ENCODE measurements around the gene MYBBP1A. TPM values are rescaled to one million over a fixed set of nuclear protein-coding genes. Genes with fewer than 3 reads are reported as not detected.

The MYBBP1A gene
- total and polyA plus RNA-seq, 4 donors, result 12.2 to 23.3 (median 20.0) TPM

DNA sequence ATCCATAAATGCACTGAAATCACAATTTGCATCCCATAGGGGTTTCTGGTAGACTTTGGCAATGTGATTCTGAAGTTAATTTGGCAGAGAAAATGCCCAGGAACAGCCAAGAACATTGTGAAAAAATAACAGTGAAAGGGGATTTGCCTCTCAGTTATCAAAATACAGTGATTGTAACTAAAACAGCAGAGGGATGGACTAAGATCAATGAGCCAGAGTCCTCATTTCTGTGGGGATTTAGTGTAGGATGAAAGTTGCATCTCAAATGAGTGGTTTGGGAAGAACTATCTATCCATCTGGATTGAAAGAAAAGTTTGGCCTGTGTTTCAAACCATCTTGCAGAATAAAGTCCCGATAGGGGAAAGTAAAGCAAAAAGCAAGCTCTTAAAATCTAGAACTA is 28.1 kb downstream of the MYBBP1A start:
- Histone ChIP-seq H3K4me3 (ENCODE audit: low read depth in 1 of 3, low read length in 3 of 3) (no peak overlapping the region), H3K9ac (ENCODE audit: low read depth in 1 of 2, low read length in 2 of 2) (no peak overlapping the region), H3K9me3 (ENCODE audit: control insufficient read depth in 4 of 4, low read length in 3 of 4) (no peaks in the 10 kb centered on the region), H3K4me1 (ENCODE audit: control insufficient read depth in 4 of 4, insufficient read depth in 4 of 4, low read length in 3 of 4) (peaks cover 0 to 3% (median 0%) of the 10 kb centered on the region in 4 donors), H3K27ac (ENCODE audit: low read depth in 1 of 2, low read length in 2 of 2) (no peak overlapping the region), H3K36me3 (ENCODE audit: control insufficient read depth in 4 of 4, insufficient read depth in 3 of 4, low read depth in 1 of 4, low read length in 3 of 4) (peaks cover 0 to 1% (median 0%) of the 10 kb centered on the region in 4 donors), H3K27me3 (ENCODE audit: control insufficient read depth in 4 of 4, insufficient read depth in 4 of 4, low read length in 3 of 4) (no peaks in the 10 kb centered on the region)
- DNase-seq (ENCODE audit: low spot score), result no peak
- WGBS, result 80% methylated on average over 1 of the region's 1 CpG
- TF ChIP-seq FOXA1 (IDR thresholded peaks at IDR 0.05), result no peak
- TF ChIP-seq, protein P1, sequence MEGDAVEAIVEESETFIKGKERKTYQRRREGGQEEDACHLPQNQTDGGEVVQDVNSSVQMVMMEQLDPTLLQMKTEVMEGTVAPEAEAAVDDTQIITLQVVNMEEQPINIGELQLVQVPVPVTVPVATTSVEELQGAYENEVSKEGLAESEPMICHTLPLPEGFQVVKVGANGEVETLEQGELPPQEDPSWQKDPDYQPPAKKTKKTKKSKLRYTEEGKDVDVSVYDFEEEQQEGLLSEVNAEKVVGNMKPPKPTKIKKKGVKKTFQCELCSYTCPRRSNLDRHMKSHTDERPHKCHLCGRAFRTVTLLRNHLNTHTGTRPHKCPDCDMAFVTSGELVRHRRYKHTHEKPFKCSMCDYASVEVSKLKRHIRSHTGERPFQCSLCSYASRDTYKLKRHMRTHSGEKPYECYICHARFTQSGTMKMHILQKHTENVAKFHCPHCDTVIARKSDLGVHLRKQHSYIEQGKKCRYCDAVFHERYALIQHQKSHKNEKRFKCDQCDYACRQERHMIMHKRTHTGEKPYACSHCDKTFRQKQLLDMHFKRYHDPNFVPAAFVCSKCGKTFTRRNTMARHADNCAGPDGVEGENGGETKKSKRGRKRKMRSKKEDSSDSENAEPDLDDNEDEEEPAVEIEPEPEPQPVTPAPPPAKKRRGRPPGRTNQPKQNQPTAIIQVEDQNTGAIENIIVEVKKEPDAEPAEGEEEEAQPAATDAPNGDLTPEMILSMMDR (IDR thresholded peaks at IDR 0.05; ENCODE audit: low read depth, low read length, missing input control), result no peak
- TF ChIP-seq TAF1 (conservative IDR thresholded peaks at IDR 0.05), result no peak
- TF ChIP-seq RXRA (IDR thresholded peaks at IDR 0.05), result no peak

- TF ChIP-seq RXRA (IDR thresholded peaks at IDR 0.05) (no peak), REST (IDR thresholded peaks at IDR 0.05) (no peak), GABPA (IDR thresholded peaks at IDR 0.05 in 1 of 2, conservative IDR thresholded peaks at IDR 0.05 in 1 of 2) (no peak), HNF4G (IDR thresholded peaks at IDR 0.05) (no peak), RAD21 (IDR thresholded peaks at IDR 0.05) (no peak), HNF4A (conservative IDR thresholded peaks at IDR 0.05) (no peak), EGR1 (IDR thresholded peaks at IDR 0.05; ENCODE audit: low read depth in 2 of 2) (no peak), SP1 (IDR thresholded peaks at IDR 0.05) (no peak), YY1 (IDR thresholded peaks at IDR 0.05) (no peak), JUND (IDR thresholded peaks at IDR 0.05) (no peak)
- TF ChIP-seq, protein P2, sequence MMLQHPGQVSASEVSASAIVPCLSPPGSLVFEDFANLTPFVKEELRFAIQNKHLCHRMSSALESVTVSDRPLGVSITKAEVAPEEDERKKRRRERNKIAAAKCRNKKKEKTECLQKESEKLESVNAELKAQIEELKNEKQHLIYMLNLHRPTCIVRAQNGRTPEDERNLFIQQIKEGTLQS (IDR thresholded peaks at IDR 0.05), result no peak
- TF ChIP-seq, protein P1 (IDR thresholded peaks at IDR 0.05; ENCODE audit: low read depth, low read length, missing input control), result no peak
- 83% methylated on average over 11 of the region's 11 CpGs for WGBS
- H3K9me3 ChIP-seq (ENCODE audit: control insufficient read depth in 4 of 4, low read length in 3 of 4), result no peaks in the 10 kb centered on the region
- DNase-seq (ENCODE audit: low spot score), result no peak
- H3K27ac ChIP-seq (ENCODE audit: low read depth in 1 of 2, low read length in 2 of 2), result no peak overlapping the region
- no peak overlapping the region for H3K9ac ChIP-seq (ENCODE audit: low read depth in 1 of 2, low read length in 2 of 2)
- no peaks in the 10 kb centered on the region for H3K36me3 ChIP-seq (ENCODE audit: control insufficient read depth in 4 of 4, insufficient read depth in 3 of 4, low read depth in 1 of 4, low read length in 3 of 4)
- H3K27me3 ChIP-seq (ENCODE audit: control insufficient read depth in 4 of 4, insufficient read depth in 4 of 4, low read length in 3 of 4), result no peaks in the 10 kb centered on the region
- H3K4me1 ChIP-seq (ENCODE audit: control insufficient read depth in 4 of 4, insufficient read depth in 4 of 4, low read length in 3 of 4), result no peaks in the 10 kb centered on the region
- H3K4me3 ChIP-seq (ENCODE audit: low read depth in 1 of 3, low read length in 3 of 3), result no peak overlapping the region
These were observed 29.3 kb downstream of the MYBBP1A start for GRCh38 chr17:4525691-4526397.

Measured in liver (tissue), 9 donors.